Glomerular visceral epithelial cell (primary cell): ENCODE data around the gene WTAP.

Experiments
- DNase-seq: peaks from one replicate; pipeline ENCODE4 v3.0.0-alpha.2; 2016; ENCODE audit errors: extremely low spot score

WTAP gene

GRCh38 chr6:159805440-159806020 is 78.2 kb downstream of the WTAP start:
- DNase-seq, result no peak
